BE2C (cell line): ENCODE measurements around the gene RARG.
"Not testable (repeated sequence)": the region's sequence is repeated elsewhere in the genome, so short reads cannot be mapped to it uniquely, and the experiment has no call there.

Source experiments
- DNase-seq: peaks from one replicate; pipeline ENCODE4 v3.0.0-alpha.2; 2020
- H3K27me3 ChIP-seq: fragments of 250-450 bp; sonication (Bioruptor Pico); 2 replicates; pipeline ENCODE4 v1.5.1; 2020; ENCODE audit warnings: mild to moderate bottlenecking
- H3K36me3 ChIP-seq: fragments of 250-450 bp; sonication (Bioruptor Pico); 2 replicates; pipeline ENCODE4 v1.5.1; 2020; ENCODE audit warnings: mild to moderate bottlenecking
- H3K4me1 ChIP-seq: fragments of 250-450 bp; sonication (Bioruptor Pico); 2 replicates; pipeline ENCODE4 v1.5.1; 2020
- H3K4me3 ChIP-seq: 2 replicates; pipeline ENCODE4 v1.5.1; 2011; ENCODE audit warnings: low read depth, low read length
- H3K9me3 ChIP-seq: fragments of 250-450 bp; sonication (Bioruptor Pico); 2 replicates; pipeline ENCODE4 v1.5.1; 2020
- TF ChIP-seq, protein P1 (sequence below): IDR thresholded peaks from 2 replicates; pipeline ENCODE4 v1.5.1; 2012; ENCODE audit warnings: mild to moderate bottlenecking, low read depth, low read length

RARG gene

DNA sequence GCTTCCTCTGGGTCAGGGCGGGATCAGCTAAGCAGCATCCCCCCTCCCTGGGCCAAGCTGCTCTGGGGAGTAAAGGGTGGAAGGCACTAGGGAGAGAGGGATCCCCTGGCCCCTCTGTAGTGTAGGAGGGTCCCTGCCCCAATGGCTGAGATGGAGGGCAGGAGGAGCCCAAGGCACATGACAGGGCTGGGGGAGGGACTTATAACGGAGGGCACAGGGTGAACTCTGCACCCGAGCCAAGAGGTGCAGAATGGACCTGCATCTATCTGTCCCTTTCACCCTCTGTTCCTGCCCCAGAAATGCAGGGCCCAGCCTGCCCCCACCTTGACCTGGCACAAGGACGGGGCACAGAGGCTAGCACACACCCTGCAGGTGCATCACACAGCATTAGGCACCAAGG, 21.2 kb downstream of the RARG start:
- H3K36me3 ChIP-seq: 0 out of 2 replicates have a peak, but pooled peaks cover 2% of the 10 kb centered on the region
- H3K4me3 ChIP-seq: no peak overlapping the region
- no peaks in the 10 kb centered on the region for H3K9me3 ChIP-seq
- H3K27me3 ChIP-seq: no peaks in the 10 kb centered on the region
- TF ChIP-seq, protein P1, sequence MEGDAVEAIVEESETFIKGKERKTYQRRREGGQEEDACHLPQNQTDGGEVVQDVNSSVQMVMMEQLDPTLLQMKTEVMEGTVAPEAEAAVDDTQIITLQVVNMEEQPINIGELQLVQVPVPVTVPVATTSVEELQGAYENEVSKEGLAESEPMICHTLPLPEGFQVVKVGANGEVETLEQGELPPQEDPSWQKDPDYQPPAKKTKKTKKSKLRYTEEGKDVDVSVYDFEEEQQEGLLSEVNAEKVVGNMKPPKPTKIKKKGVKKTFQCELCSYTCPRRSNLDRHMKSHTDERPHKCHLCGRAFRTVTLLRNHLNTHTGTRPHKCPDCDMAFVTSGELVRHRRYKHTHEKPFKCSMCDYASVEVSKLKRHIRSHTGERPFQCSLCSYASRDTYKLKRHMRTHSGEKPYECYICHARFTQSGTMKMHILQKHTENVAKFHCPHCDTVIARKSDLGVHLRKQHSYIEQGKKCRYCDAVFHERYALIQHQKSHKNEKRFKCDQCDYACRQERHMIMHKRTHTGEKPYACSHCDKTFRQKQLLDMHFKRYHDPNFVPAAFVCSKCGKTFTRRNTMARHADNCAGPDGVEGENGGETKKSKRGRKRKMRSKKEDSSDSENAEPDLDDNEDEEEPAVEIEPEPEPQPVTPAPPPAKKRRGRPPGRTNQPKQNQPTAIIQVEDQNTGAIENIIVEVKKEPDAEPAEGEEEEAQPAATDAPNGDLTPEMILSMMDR: no peak
- DNase-seq: no peak
- H3K4me1 ChIP-seq: peaks cover 4% of the 10 kb centered on the region; the same call in 1 of the 2 replicates

DNA sequence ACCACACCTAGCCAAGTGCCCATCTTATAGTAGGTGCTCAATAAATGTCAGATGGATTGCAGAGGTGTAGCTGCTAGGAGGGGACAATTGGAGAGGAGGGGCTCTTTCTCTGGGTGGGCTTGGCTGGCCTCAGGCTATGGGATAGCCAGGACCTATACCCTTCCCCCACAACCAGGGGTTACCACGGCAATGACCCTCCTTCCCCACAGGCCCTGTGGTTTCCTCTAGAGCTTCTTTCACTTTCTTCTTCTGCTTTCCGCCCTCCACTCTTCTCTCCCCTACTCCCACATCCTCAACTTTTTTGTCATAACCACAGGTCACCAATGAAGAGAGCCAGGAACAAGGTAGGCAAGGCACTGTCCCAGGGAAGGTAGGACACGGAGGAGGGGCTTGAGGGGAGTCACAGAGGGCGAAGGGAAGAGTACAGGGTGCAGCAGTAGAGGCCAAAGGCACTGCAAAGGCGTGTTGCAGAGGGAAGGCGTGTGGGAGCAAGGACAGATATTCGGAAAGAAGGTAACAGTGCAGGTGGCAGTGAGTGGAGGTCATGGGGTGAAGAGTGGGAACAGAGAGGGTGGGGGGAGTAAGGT, 23.0 kb downstream of the RARG start:
- H3K4me1 ChIP-seq: peaks cover 4% of the 10 kb centered on the region; the same call in 1 of the 2 replicates
- TF ChIP-seq, protein P1: no peak
- H3K4me3 ChIP-seq: no peak overlapping the region
- 0 out of 2 replicates have a peak, but pooled peaks cover 2% of the 10 kb centered on the region for H3K36me3 ChIP-seq
- no peaks in the 10 kb centered on the region for H3K27me3 ChIP-seq
- no peak for DNase-seq
- H3K9me3 ChIP-seq: no peaks in the 10 kb centered on the region

DNA sequence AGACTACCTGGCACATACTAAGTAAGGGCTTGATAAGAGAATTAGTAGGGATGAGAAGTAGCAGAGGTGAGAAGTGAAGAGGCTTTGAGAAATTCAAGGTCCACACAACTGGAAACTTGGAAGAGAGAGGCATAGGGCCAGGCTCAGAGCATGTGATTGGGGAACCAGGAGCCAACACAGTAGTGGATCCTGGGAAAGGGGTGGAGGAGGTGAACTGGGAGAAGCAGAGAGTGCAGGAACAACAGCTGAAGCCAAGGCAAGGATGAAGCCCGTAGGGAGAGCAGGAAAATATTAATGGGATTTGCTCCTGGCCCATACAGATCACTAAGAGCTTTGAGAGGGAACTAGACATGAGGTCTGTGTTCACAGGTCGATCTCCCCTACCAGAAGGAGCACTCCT, 23.6 kb downstream of the RARG start:
- TF ChIP-seq, protein P1: no peak
- Histone ChIP-seq H3K27me3 (no peaks in the 10 kb centered on the region), H3K4me3 (no peak overlapping the region), H3K36me3 (0 out of 2 replicates have a peak, but pooled peaks cover 2% of the 10 kb centered on the region), H3K9me3 (no peaks in the 10 kb centered on the region), H3K4me1 (peaks cover under 1% of the 10 kb centered on the region; the same call in 1 of the 2 replicates)
- no peak for DNase-seq

DNA sequence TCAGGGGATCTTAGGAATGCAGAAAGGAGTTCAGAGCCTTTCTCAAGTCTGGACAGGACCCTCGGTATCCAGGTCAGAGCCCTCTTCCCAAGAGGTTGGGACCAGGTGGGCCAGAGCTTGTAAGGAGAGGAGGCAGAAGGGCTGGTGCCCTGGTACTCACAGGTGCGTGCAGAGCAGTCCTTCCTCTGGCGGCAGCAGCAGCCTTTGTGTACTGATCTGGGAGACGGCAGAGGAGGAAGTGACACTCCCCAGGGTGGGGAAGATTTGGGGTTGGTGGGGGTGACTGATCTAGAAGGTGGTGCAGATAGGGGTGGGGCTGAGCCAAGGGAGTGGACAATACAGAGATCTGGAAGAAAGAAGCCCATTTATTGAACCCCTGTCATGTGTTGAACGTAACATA, 25.0 kb downstream of the RARG start, which contains the start of gene ITGB7:
TSS of gene ITGB7 (minus strand) at position 210 of the 400 bp plus-strand sequence. CDS start 6,808 bp downstream, outside the sequence.
- Histone ChIP-seq H3K4me3 (no peak within 1 kb of the TSS), H3K9me3 (no peaks in the 10 kb centered on the region), H3K4me1 (no peaks in the 10 kb centered on the region), H3K27me3 (no peaks in the 10 kb centered on the region), H3K36me3 (no peaks in the 10 kb centered on the region)
- TF ChIP-seq, protein P1: no peak
- no peak for DNase-seq

DNA sequence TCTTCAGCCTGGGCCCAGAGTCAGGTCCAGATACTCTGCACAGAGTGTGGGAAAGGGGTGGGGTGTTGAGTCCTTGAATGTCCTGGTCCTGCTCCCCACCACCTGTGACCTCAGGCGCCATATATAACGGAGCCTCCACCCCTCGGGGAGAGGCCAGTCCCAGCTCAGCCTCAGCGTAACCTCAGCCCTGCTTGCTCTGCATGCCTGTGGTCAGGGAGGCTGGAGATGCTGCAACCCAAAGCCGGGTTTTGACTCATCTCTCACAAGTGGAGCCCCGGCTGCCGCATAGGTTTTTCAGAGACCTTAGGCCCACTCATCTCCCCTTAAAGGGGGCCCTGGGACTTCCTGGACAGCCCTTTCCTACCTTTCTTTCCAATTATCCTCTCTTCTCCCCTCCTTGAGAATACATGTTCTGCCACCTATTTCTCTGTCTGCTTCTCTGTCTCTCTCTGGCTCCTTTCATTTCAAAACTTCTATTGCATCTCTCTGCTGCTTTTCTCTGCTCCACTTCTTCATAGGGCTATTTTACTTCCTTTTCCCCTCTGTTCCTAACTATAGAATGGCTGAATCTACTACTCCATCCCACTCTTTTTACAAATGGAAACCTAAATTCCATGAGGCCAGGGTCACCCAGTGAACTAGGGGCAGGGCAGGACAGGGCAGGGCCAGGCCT, 26.1 kb downstream of the RARG start:
- Histone ChIP-seq H3K9me3 (no peaks in the 10 kb centered on the region), H3K27me3 (no peaks in the 10 kb centered on the region), H3K4me1 (no peaks in the 10 kb centered on the region), H3K36me3 (no peaks in the 10 kb centered on the region), H3K4me3 (no peak overlapping the region)
- no peak for DNase-seq
- TF ChIP-seq, protein P1: no peak

DNA sequence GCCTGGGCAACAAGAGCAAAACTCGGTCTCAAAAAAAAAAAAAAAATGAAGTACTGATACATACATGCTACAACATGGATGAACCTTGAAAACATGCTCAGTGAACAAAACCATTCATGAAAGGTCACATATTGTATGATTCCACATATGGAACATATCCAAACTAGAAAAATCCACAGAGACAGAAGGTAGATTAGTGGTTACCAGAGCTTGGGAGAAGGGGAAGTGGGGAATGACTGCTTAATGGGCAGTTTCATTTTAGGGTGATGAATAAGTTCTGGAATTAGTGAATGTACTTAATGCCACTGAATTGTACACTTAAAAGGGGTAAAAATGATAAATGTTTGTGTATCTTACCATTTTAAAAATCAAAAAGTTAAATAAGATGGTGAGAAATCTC, 27.7 kb downstream of the RARG start:
- DNase-seq: no peak
- Histone ChIP-seq H3K4me1 (no peaks in the 10 kb centered on the region), H3K4me3 (no peak overlapping the region), H3K9me3 (no peaks in the 10 kb centered on the region), H3K27me3 (no peaks in the 10 kb centered on the region), H3K36me3 (no peaks in the 10 kb centered on the region)
- TF ChIP-seq, protein P1: no peak

DNA sequence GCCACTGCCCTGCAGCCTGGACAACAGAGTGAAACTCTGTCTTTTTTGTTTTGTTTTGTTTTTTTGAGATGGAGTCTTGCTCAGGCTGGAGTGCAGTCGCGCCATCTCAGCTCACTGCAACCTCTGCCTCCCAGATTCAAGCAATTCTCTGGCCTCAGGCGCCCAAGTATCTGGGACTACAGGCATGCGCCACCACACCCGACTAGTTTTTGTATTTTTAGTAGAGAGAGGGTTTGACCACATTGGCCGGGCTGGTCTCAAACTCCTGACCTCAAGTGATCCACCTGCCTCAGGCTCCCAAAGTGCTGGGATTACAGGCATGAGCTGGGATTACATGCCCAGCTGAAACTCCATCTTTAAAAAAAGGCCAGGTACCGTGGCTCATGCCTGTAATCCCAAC, 29.7 kb downstream of the RARG start:
- not testable (repeated sequence) for DNase-seq, H3K27me3 ChIP-seq, H3K9me3 ChIP-seq, H3K4me3 ChIP-seq, H3K4me1 ChIP-seq, H3K36me3 ChIP-seq
